OCI-LY7 (cell line): ENCODE results near the gene PLEKHA6.

Experiments
- EZH2phosphoT487 ChIP-seq: fragments of 200-600 bp; sonication (generic); IDR thresholded peaks from 2 replicates; pipeline ENCODE4 v1.6.1; 2018; ENCODE audit warnings: low read depth, borderline replicate concordance, mild to moderate bottlenecking, mixed run types, antibody characterized with exemption, low read length, moderate library complexity, mixed read lengths
- TF ChIP-seq, protein P1 (sequence below): fragments of 200-600 bp; sonication (generic); conservative IDR thresholded peaks from 2 replicates; pipeline ENCODE4 v1.5.1; 2014; ENCODE audit warnings: mild to moderate bottlenecking, antibody characterized with exemption, low read length, moderate library complexity, mixed read lengths

DNA sequence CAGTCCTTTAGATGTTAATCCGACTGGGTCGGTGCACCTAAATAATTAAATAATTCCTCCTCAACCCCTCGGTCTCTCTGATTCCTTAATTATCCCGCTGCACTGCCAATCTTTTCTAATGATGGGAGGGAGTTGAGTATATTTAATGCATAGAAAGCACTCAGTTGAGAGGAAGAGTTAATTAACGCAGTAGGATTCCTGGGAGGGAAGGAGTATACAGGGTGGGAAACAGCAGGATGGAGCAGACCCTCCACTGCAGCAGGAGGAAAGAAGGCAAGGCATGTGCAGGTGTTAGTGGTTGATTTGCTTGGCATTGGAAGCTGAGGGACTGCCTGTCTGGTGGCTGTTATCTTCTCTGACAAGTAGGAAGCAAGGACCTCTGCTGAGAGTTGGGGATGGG lies 183.7 kb downstream of the PLEKHA6 start:
- TF ChIP-seq, protein P1, sequence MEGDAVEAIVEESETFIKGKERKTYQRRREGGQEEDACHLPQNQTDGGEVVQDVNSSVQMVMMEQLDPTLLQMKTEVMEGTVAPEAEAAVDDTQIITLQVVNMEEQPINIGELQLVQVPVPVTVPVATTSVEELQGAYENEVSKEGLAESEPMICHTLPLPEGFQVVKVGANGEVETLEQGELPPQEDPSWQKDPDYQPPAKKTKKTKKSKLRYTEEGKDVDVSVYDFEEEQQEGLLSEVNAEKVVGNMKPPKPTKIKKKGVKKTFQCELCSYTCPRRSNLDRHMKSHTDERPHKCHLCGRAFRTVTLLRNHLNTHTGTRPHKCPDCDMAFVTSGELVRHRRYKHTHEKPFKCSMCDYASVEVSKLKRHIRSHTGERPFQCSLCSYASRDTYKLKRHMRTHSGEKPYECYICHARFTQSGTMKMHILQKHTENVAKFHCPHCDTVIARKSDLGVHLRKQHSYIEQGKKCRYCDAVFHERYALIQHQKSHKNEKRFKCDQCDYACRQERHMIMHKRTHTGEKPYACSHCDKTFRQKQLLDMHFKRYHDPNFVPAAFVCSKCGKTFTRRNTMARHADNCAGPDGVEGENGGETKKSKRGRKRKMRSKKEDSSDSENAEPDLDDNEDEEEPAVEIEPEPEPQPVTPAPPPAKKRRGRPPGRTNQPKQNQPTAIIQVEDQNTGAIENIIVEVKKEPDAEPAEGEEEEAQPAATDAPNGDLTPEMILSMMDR = no peak
- TF ChIP-seq EZH2phosphoT487 = no peak
